Right cardiac atrium (tissue), 5 donors: ENCODE measurements around the gene EID1. TPM values are rescaled to one million over a fixed set of nuclear protein-coding genes. Genes with fewer than 3 reads are reported as not detected.

Experiments
- ATAC-seq, 2 donors: fragments of 200-7000 bp; cut with Tn5 transposase; one replicate each; pipeline versions ENCODE4 v1.8.0 to v1.9.1; 2020; ENCODE audit warnings: moderate library complexity in 2 of 2, mild to moderate bottlenecking in 1 of 2
- DNase-seq, 3 donors: peaks; one replicate each; pipeline ENCODE4 v3.0.0-alpha.2; 2020
- H3K27ac ChIP-seq: one replicate; pipeline ENCODE4 v1.5.1; 2013; ENCODE audit warnings: mild to moderate bottlenecking, low read length, control low read depth, moderate library complexity
- H3K27me3 ChIP-seq: one replicate; pipeline ENCODE4 v1.6.1; 2013; ENCODE audit not compliant: control insufficient read depth, insufficient read depth
- H3K4me1 ChIP-seq: one replicate; pipeline ENCODE4 v1.6.1; 2013; ENCODE audit warnings: low read length; ENCODE audit not compliant: control insufficient read depth, insufficient read depth
- H3K4me3 ChIP-seq: one replicate; pipeline ENCODE4 v1.5.1; 2013; ENCODE audit warnings: low read length, control low read depth
- H3K9me3 ChIP-seq: one replicate; pipeline ENCODE4 v1.6.1; 2013; ENCODE audit warnings: low read length; ENCODE audit not compliant: control insufficient read depth
- WGBS: extraction: QIAGEN DNeasy Blood & Tissue Kit; methylation state at CpG from one replicate; pipeline ENCODE4 v1.1.7; 2013; 5-methylcytosine and 5-hydroxymethylcytosine counted together
- intact Hi-C, 4 donors: fragments of 100-400 bp; cut with DNase I; formaldehyde crosslinking; loops; one replicate each; pipeline versions ENCODE4 v1.11.0 to v1.14.0; 2022 to 2023
- polyA plus RNA-seq: library from polyadenylated mRNA; stranded (reverse); fragments of 200-250 nt; gene quantifications from one replicate; pipeline ENCODE4 v1.2.3, GENCODE V29; 2013
- total RNA-seq, 4 donors: library from RNA; stranded (reverse); fragmentation: NEBNext Ultra II Directional; extraction: Animal tissue kit (Norgen Biotek cat#: 25700); gene quantifications; one replicate each; pipeline ENCODE4 v1.2.1, GENCODE V29; 2021
- donor health status: healthy with polysubstance abuse.
- donor health status: DM: no; HTN: yes; CAD: no.
- donor health status: DM: no; HTN: no; CAD: no.
- donor health status: DM: no; HTN: yes; CAD: no; lungs with severe emphysema.
- donor health status: DM: yes; HTN: yes; CAD: no.

EID1 gene
- total and polyA plus RNA-seq, 5 donors, result 258 to 318 (median 282) TPM

- H3K9me3 ChIP-seq, result no peaks in the 10 kb centered on the region
- intact Hi-C loops, result no loop called here
- ATAC-seq (no peak), DNase-seq (no peak)
- H3K27ac ChIP-seq, result no peak overlapping the region
- H3K4me1 ChIP-seq, result peaks cover 3% of the 10 kb centered on the region
- no peaks in the 10 kb centered on the region for H3K27me3 ChIP-seq
- no peak overlapping the region for H3K4me3 ChIP-seq
- WGBS, result 91% methylated on average over 3 of the region's 3 CpGs
Measured at GRCh38 chr15:48889925-48890324, 12.0 kb downstream of the EID1 start.

- H3K4me1 ChIP-seq, result peaks cover 3% of the 10 kb centered on the region
- H3K27ac ChIP-seq, result no peak overlapping the region
- no peaks in the 10 kb centered on the region for H3K9me3 ChIP-seq
- H3K27me3 ChIP-seq, result no peaks in the 10 kb centered on the region
- H3K4me3 ChIP-seq, result no peak overlapping the region
- WGBS, result 80% methylated on average over 10 of the region's 10 CpGs
- ATAC-seq (no peak), DNase-seq (no peak)
- intact Hi-C loops, result no loop called here
Measured at GRCh38 chr15:48890375-48890972, 12.5 kb downstream of the EID1 start.

GRCh38 chr15:48891232-48891765, 13.4 kb downstream of the EID1 start:
- H3K27me3 ChIP-seq, result no peaks in the 10 kb centered on the region
- H3K4me1 ChIP-seq, result peaks cover 3% of the 10 kb centered on the region
- intact Hi-C loops, result no loop called here
- no peak for DNase-seq
- no peak overlapping the region for H3K27ac ChIP-seq
- ATAC-seq, result no peak
- H3K9me3 ChIP-seq, result no peaks in the 10 kb centered on the region
- 84% methylated on average over 6 of the region's 6 CpGs for WGBS
- no peak overlapping the region for H3K4me3 ChIP-seq

GRCh38 chr15:48893311-48893710, 15.4 kb downstream of the EID1 start:
- H3K27ac ChIP-seq, result no peak overlapping the region
- DNase-seq (no peak), ATAC-seq (no peak)
- intact Hi-C loops, result no loop called here
- H3K27me3 ChIP-seq, result no peaks in the 10 kb centered on the region
- 59% methylated on average over 3 of the region's 3 CpGs for WGBS
- H3K4me3 ChIP-seq, result no peak overlapping the region
- no peaks in the 10 kb centered on the region for H3K9me3 ChIP-seq
- H3K4me1 ChIP-seq, result peaks cover 5% of the 10 kb centered on the region

- intact Hi-C loops, result no loop called here
- WGBS, result 39% methylated on average over 13 of the region's 13 CpGs
- no peaks in the 10 kb centered on the region for H3K27me3 ChIP-seq
- peak overlapping the region; percentile 77 for H3K27ac ChIP-seq
- H3K9me3 ChIP-seq, result no peaks in the 10 kb centered on the region
- peak overlapping the region; percentile 19 for H3K4me3 ChIP-seq
- peak; percentile 86 to 88 for ATAC-seq
- peaks cover 2% of the 10 kb centered on the region for H3K4me1 ChIP-seq
- peak in 2 of 3 donors; percentile 19 to 58 for DNase-seq
Measured at GRCh38 chr15:48896869-48897814, 19.2 kb downstream of the EID1 start.

- ATAC-seq, result no peak
- Histone ChIP-seq H3K4me3 (no peak overlapping the region), H3K27ac (peak overlapping the region; percentile 72)
Measured at GRCh38 chr15:48898032-48898431, 20.1 kb downstream of the EID1 start.

GRCh38 chr15:48898446-48898845, 20.5 kb downstream of the EID1 start:
- ATAC-seq, result no peak
- intact Hi-C loops, result no loop called here
- no peaks in the 10 kb centered on the region for H3K27me3 ChIP-seq
- WGBS, result 59% methylated on average over 2 of the region's 2 CpGs
- H3K27ac ChIP-seq, result peak overlapping the region; percentile 72
- no peak for DNase-seq
- H3K4me3 ChIP-seq, result no peak overlapping the region
- peaks cover 2% of the 10 kb centered on the region for H3K4me1 ChIP-seq
- no peaks in the 10 kb centered on the region for H3K9me3 ChIP-seq

More at GRCh38 chr15:48898032-48898431, 20.1 kb downstream of the EID1 start:
- peaks cover 2% of the 10 kb centered on the region for H3K4me1 ChIP-seq
- intact Hi-C loops, result no loop called here
- no peaks in the 10 kb centered on the region for H3K27me3 ChIP-seq
- 59% methylated on average over 4 of the region's 4 CpGs for WGBS
- H3K9me3 ChIP-seq, result no peaks in the 10 kb centered on the region
- DNase-seq, result no peak

- no peak for DNase-seq
- H3K4me3 ChIP-seq, result no peak overlapping the region
- WGBS, result 90% methylated on average over 4 of the region's 4 CpGs
Measured at GRCh38 chr15:48899793-48900192, 21.9 kb downstream of the EID1 start.

GRCh38 chr15:48904758-48905157, 26.8 kb downstream of the EID1 start:
- no peak for DNase-seq
- 86% methylated on average over 4 of the region's 4 CpGs for WGBS
- Histone ChIP-seq H3K4me1 (no peaks in the 10 kb centered on the region), H3K27me3 (no peaks in the 10 kb centered on the region), H3K9me3 (no peaks in the 10 kb centered on the region), H3K27ac (no peak overlapping the region), H3K4me3 (no peak overlapping the region)
- ATAC-seq, result no peak
- intact Hi-C loops, result no loop called here

More at GRCh38 chr15:48899793-48900192, 21.9 kb downstream of the EID1 start:
- Histone ChIP-seq H3K27ac (no peak overlapping the region), H3K27me3 (no peaks in the 10 kb centered on the region), H3K4me1 (peaks cover 2% of the 10 kb centered on the region), H3K9me3 (no peaks in the 10 kb centered on the region)
- intact Hi-C loops, result no loop called here
- ATAC-seq, result no peak

GRCh38 chr15:48905216-48905615, 27.3 kb downstream of the EID1 start:
- DNase-seq (no peak), ATAC-seq (no peak)
- Histone ChIP-seq H3K27me3 (no peaks in the 10 kb centered on the region), H3K9me3 (no peaks in the 10 kb centered on the region), H3K4me1 (no peaks in the 10 kb centered on the region), H3K4me3 (no peak overlapping the region), H3K27ac (no peak overlapping the region)
- intact Hi-C loops, result no loop called here

- no peaks in the 10 kb centered on the region for H3K9me3 ChIP-seq
- no peak for DNase-seq
- H3K4me1 ChIP-seq, result no peaks in the 10 kb centered on the region
- no peak overlapping the region for H3K27ac ChIP-seq
- ATAC-seq, result no peak
- no peak overlapping the region for H3K4me3 ChIP-seq
- 72% methylated on average over 1 of the region's 1 CpG for WGBS
- intact Hi-C loops, result no loop called here
- H3K27me3 ChIP-seq, result no peaks in the 10 kb centered on the region
Measured at GRCh38 chr15:48905847-48906246, 27.9 kb downstream of the EID1 start.
